GM12878 (cell line): ENCODE measurements around the gene NR6A1. TPM values are rescaled to one million over a fixed set of nuclear protein-coding genes. Genes with fewer than 3 reads are reported as not detected.

Experiments
- ATAC-seq: fragments of 200-7000 bp; cut with Tn5 transposase; 3 replicates; pipeline ENCODE4 v1.9.1; 2020; ENCODE audit warnings: mild to moderate bottlenecking, moderate library complexity
- BruUV-seq: library from RNA; stranded (reverse); fragments of 400-500 nt; replicated peaks from 2 replicates; lab custom pipeline; 2021; lab: Mats Ljungman, UMichigan
- CTCF ChIA-PET: fragments of 300-600 bp; sonication (Branson Sonifier 250); formaldehyde crosslinking; extraction: SDS; loops from one replicate; lab custom pipeline; 2021; ENCODE audit warnings: inconsistent platforms; lab: Yijun Ruan, JAX
- POLR2A ChIA-PET: fragments of 350-600 bp; formaldehyde crosslinking; extraction: SDS; loops from one replicate; lab custom pipeline; 2021; ENCODE audit warnings: inconsistent platforms; lab: Charles Lee
- RAD21 ChIA-PET: fragments of 300-600 bp; sonication (Branson Sonifier 250); formaldehyde crosslinking; loops from one replicate; lab custom pipeline; 2023; ENCODE audit warnings: antibody characterized with exemption; ENCODE audit not compliant: unreplicated experiment; lab: Charles Lee
- SMC1A ChIA-PET: fragments of 300-600 bp; sonication (Branson Sonifier 250); formaldehyde crosslinking; loops from one replicate; lab custom pipeline; 2023; ENCODE audit not compliant: unreplicated experiment, uncharacterized antibody; lab: Charles Lee
- DNase-seq: peaks from one replicate; pipeline ENCODE4 v3.0.0-alpha.2; 2011; ENCODE audit warnings: low read depth, low spot score
- FAIRE-seq: peaks from 3 replicates; lab custom pipeline; 2011; peaks lifted over from hg19 to GRCh38; lab: Jason Lieb, UNC
- H2AFZ ChIP-seq: 2 replicates; pipeline ENCODE4 v1.6.0; 2011; ENCODE audit warnings: low read depth, low read length, control low read depth; ENCODE audit not compliant: control insufficient read depth
- H3K27ac ChIP-seq: 2 replicates; pipeline ENCODE4 v1.5.1; 2011; ENCODE audit warnings: control low read depth; ENCODE audit not compliant: control insufficient read depth, insufficient read depth
- H3K27me3 ChIP-seq, 2 experiments: replicated peaks in 1 of 2; 2 replicates each; pipeline versions ENCODE4 v1.6.0 to v1.6.1; 2011; ENCODE audit warnings: low read length in 1 of 2; ENCODE audit not compliant: control insufficient read depth in 2 of 2, insufficient read depth in 2 of 2
- H3K36me3 ChIP-seq, 2 experiments: 2 replicates each; pipeline ENCODE4 v1.5.1; 2011; ENCODE audit warnings: low read length in 1 of 2; ENCODE audit not compliant: control insufficient read depth in 2 of 2, insufficient read depth in 2 of 2
- H3K4me1 ChIP-seq: 2 replicates; pipeline ENCODE4 v1.6.1; 2011; ENCODE audit warnings: mild to moderate bottlenecking, low read length, moderate library complexity, mixed read lengths; ENCODE audit not compliant: control insufficient read depth, insufficient read depth
- H3K4me2 ChIP-seq: 2 replicates; pipeline ENCODE4 v1.6.0; 2011; ENCODE audit warnings: control low read depth; ENCODE audit not compliant: control insufficient read depth, insufficient read depth
- H3K4me3 ChIP-seq: fragments of 200-600 bp; sonication (generic); 2 replicates; pipeline ENCODE4 v1.5.1; 2016
- H3K79me2 ChIP-seq: 2 replicates; pipeline ENCODE4 v1.6.0; 2011; ENCODE audit warnings: low read length; ENCODE audit not compliant: control insufficient read depth, insufficient read depth
- H3K9ac ChIP-seq: 2 replicates; pipeline ENCODE4 v1.8.0; 2011; ENCODE audit warnings: low read length, control low read depth, mixed read lengths; ENCODE audit not compliant: control insufficient read depth, insufficient read depth
- H3K9me3 ChIP-seq: replicated peaks from 3 replicates; pipeline ENCODE4 v1.5.1; 2011; ENCODE audit warnings: mild to moderate bottlenecking, low read length; ENCODE audit not compliant: control insufficient read depth, insufficient read depth
- H4K20me1 ChIP-seq: 2 replicates; pipeline ENCODE4 v1.6.0; 2011; ENCODE audit not compliant: control insufficient read depth, insufficient read depth
- ATF7 ChIP-seq: fragments of 450-650 bp; IDR thresholded peaks from 2 replicates; pipeline ENCODE4 v1.6.1; 2016; ENCODE audit warnings: low read depth, mild to moderate bottlenecking
- BACH1 ChIP-seq: fragments of 450-650 bp; IDR thresholded peaks from 2 replicates; pipeline ENCODE4 v1.6.1; 2017; ENCODE audit warnings: mild to moderate bottlenecking, borderline replicate concordance
- BCL11A ChIP-seq: IDR thresholded peaks from 2 replicates; pipeline ENCODE4 v1.6.1; 2011; ENCODE audit warnings: low read depth, low read length
- BHLHE40 ChIP-seq, 2 experiments: fragments of 450-650 bp in 1 of 2; IDR thresholded peaks; 2 replicates each; pipeline ENCODE4 v1.6.1; 2011 to 2017; ENCODE audit warnings: low read depth in 2 of 2, borderline replicate concordance in 1 of 2, improper control_type of control experiment in 1 of 2, low read length in 1 of 2, mild to moderate bottlenecking in 1 of 2
- GATAD2B ChIP-seq: fragments of 450-650 bp; conservative IDR thresholded peaks from 2 replicates; pipeline ENCODE4 v1.6.1; 2017; ENCODE audit warnings: low read depth, mild to moderate bottlenecking, moderate library complexity
- IKZF2 ChIP-seq, 2 experiments: fragments of 450-650 bp; IDR thresholded peaks; 2 replicates each; pipeline ENCODE4 v1.6.1; 2017; ENCODE audit warnings: mild to moderate bottlenecking in 2 of 2, moderate library complexity in 2 of 2
- MTA2 ChIP-seq: fragments of 450-650 bp; IDR thresholded peaks from 2 replicates; pipeline ENCODE4 v1.6.1; 2016; ENCODE audit warnings: low read depth, mild to moderate bottlenecking, moderate library complexity
- PML ChIP-seq: IDR thresholded peaks from 2 replicates; pipeline ENCODE4 v1.6.1; 2012; ENCODE audit warnings: low read length, inconsistent platforms
- POLR2A ChIP-seq: IDR thresholded peaks from 2 replicates; pipeline ENCODE4 v1.6.1; 2011; ENCODE audit warnings: low read depth, mild to moderate bottlenecking, low read length
- POU2F2 ChIP-seq: IDR thresholded peaks from 3 replicates; pipeline ENCODE4 v1.6.1; 2011; ENCODE audit warnings: low read depth, mild to moderate bottlenecking, low read length, borderline replicate concordance
- SMARCA5 ChIP-seq: fragments of 450-650 bp; IDR thresholded peaks from 2 replicates; pipeline ENCODE4 v1.6.1; 2017; ENCODE audit warnings: mild to moderate bottlenecking
- TBL1XR1 ChIP-seq: IDR thresholded peaks from 2 replicates; pipeline ENCODE4 v1.6.1; 2012; ENCODE audit warnings: low read depth, low read length, improper control_type of control experiment
- YY1 ChIP-seq: IDR thresholded peaks from 2 replicates; pipeline ENCODE4 v1.6.1; 2011; ENCODE audit warnings: low read depth, mild to moderate bottlenecking, low read length
- ZBED1 ChIP-seq: IDR thresholded peaks from 2 replicates; pipeline ENCODE4 v1.6.1; 2016; ENCODE audit warnings: borderline replicate concordance
- ZNF384 ChIP-seq: IDR thresholded peaks from 2 replicates; pipeline ENCODE4 v1.6.1; 2012; ENCODE audit warnings: low read depth, mild to moderate bottlenecking, low read length, improper control_type of control experiment, borderline replicate concordance
- WGBS: methylation state at CpG from one replicate; pipeline ENCODE4 v1.1.6; 2016; ENCODE audit warnings: low lambda C conversion rate; ENCODE audit not compliant: insufficient replicate concordance, insufficient coverage; ENCODE audit errors: missing lambda C conversion rate; 5-methylcytosine and 5-hydroxymethylcytosine counted together
- in situ Hi-C: fragments of 300-500 bp; cut with MboI; formaldehyde crosslinking; loops from 9 replicates; pipeline ENCODE4 v1.14.3; 2018; ENCODE audit warnings: mixed read lengths
- intact Hi-C: fragments of 100-400 bp; cut with micrococcal nuclease; formaldehyde crosslinking; loops from one replicate; pipeline ENCODE4 v1.14.2; 2022; ENCODE audit not compliant: unreplicated experiment
- polyA plus RNA-seq, 11 experiments: library from polyadenylated mRNA; depleted of rRNA in 4 of 11; unstranded in 6 of 11; stranded (reverse) in 5 of 11; fragments of >200 nt; fragmentation: Nextera tagmentation in 4 of 11; fragmentation: Illumina TruSeq in 1 of 11; extraction: Ambion mirVana in 4 of 11; extraction: Trizol in 1 of 11; gene quantifications; 1 replicate in 1 of 11; 2 replicates in 10 of 11; pipeline versions ENCODE4 v1.2.1 to v1.2.3, GENCODE V29; 2011 to 2016; ENCODE audit warnings: inconsistent platforms in 2 of 11, missing spikeins in 2 of 11, low read depth in 1 of 11
- total RNA-seq, 4 experiments: library from RNA; depleted of rRNA in 3 of 4; stranded (reverse); fragments of >200 nt in 3 of 4; fragmentation: Illumina TruSeq in 1 of 4; extraction: Trizol in 1 of 4; gene quantifications; 2 replicates each; pipeline versions ENCODE4 v1.2.1 to v1.2.3, GENCODE V29; 2013 to 2021
- TF ChIP-seq, protein P1 (sequence below): IDR thresholded peaks from 2 replicates; pipeline ENCODE4 v1.6.1; 2011; ENCODE audit warnings: borderline replicate concordance, low read depth, mild to moderate bottlenecking, moderate library complexity, mixed read lengths, low read length; ENCODE audit not compliant: insufficient read depth; ENCODE audit errors: extremely low read length
- TF ChIP-seq, protein P2 (sequence below): fragments of 450-650 bp; IDR thresholded peaks from 2 replicates; pipeline ENCODE4 v1.6.1; 2017; ENCODE audit warnings: mild to moderate bottlenecking, moderate library complexity
- TF ChIP-seq, protein P3 (sequence below): fragments of 450-650 bp; conservative IDR thresholded peaks from 2 replicates; pipeline ENCODE4 v1.6.1; 2017; ENCODE audit warnings: mild to moderate bottlenecking, moderate library complexity

NR6A1 gene
- total and polyA plus RNA-seq, 10 of the 15 experiments (the other 5 are each of a cell fraction or from before 2014, with no cell fraction given) = 1.2 to 9.2 (median 4.6) TPM

DNA sequence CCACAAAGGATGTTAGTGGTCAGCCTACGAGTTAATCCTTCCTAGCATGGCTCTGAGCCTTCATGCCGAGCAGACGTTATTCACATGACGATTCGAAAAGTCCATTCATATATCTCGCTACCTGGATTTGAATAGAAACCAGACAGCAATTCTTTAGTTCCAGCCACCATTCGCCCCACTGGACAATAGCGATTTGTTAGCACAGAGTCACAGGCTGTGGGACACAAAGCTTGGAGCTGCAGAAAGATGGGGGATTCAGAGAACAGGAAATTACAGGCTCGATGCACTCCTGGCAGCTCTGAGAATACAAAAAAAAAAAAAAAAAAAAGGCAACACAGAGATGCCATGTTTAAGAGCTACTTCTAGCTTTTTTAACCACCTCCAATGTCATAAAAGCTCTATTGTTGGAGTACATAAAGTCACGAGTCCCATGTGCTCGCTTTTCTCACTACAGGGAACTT lies 110.7 kb downstream of the NR6A1 start:
- peak overlapping the region; percentile 84 for H3K9ac ChIP-seq
- 69% methylated on average over 11 of the region's 11 CpGs for WGBS
- peak; percentile 60 for DNase-seq
- TF ChIP-seq PML = no peak
- peak; percentile 25 to 26; a peak in 1 of 4 replicates for TF ChIP-seq BHLHE40 (IDR thresholded peaks at IDR 0.05; ENCODE audit: borderline replicate concordance in 1 of 2, low read depth in 2 of 2, low read length in 1 of 2)
- TF ChIP-seq, protein P1, sequence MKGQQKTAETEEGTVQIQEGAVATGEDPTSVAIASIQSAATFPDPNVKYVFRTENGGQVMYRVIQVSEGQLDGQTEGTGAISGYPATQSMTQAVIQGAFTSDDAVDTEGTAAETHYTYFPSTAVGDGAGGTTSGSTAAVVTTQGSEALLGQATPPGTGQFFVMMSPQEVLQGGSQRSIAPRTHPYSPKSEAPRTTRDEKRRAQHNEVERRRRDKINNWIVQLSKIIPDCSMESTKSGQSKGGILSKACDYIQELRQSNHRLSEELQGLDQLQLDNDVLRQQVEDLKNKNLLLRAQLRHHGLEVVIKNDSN = no peak
- peak; percentile 33; the same call in 1 of the 2 replicates for TF ChIP-seq POLR2A
- TF ChIP-seq ZBED1 = no peak
- TF ChIP-seq ATF7 = no peak; the same call in 1 of the 2 replicates
- 0 out of 2 replicates have a peak, but pooled peaks have one; percentile 8 for TF ChIP-seq BCL11A
- TF ChIP-seq MTA2 = peak; percentile 17; the same call in 1 of the 2 replicates
- TF ChIP-seq IKZF2 (IDR thresholded peaks at IDR 0.05) = peak in 1 of 2 experiments; percentile 53; a peak in 2 of 4 replicates
- TF ChIP-seq TBL1XR1 = 0 out of 2 replicates have a peak, but pooled peaks have one; percentile 26
- peak; percentile 73; the same call in 1 of the 2 replicates for TF ChIP-seq YY1
- TF ChIP-seq, protein P2, sequence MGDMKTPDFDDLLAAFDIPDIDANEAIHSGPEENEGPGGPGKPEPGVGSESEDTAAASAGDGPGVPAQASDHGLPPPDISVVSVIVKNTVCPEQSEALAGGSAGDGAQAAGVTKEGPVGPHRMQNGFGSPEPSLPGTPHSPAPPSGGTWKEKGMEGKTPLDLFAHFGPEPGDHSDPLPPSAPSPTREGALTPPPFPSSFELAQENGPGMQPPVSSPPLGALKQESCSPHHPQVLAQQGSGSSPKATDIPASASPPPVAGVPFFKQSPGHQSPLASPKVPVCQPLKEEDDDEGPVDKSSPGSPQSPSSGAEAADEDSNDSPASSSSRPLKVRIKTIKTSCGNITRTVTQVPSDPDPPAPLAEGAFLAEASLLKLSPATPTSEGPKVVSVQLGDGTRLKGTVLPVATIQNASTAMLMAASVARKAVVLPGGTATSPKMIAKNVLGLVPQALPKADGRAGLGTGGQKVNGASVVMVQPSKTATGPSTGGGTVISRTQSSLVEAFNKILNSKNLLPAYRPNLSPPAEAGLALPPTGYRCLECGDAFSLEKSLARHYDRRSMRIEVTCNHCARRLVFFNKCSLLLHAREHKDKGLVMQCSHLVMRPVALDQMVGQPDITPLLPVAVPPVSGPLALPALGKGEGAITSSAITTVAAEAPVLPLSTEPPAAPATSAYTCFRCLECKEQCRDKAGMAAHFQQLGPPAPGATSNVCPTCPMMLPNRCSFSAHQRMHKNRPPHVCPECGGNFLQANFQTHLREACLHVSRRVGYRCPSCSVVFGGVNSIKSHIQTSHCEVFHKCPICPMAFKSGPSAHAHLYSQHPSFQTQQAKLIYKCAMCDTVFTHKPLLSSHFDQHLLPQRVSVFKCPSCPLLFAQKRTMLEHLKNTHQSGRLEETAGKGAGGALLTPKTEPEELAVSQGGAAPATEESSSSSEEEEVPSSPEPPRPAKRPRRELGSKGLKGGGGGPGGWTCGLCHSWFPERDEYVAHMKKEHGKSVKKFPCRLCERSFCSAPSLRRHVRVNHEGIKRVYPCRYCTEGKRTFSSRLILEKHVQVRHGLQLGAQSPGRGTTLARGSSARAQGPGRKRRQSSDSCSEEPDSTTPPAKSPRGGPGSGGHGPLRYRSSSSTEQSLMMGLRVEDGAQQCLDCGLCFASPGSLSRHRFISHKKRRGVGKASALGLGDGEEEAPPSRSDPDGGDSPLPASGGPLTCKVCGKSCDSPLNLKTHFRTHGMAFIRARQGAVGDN = peak; percentile 62; the same call in 1 of the 2 replicates
- TF ChIP-seq, protein P3, sequence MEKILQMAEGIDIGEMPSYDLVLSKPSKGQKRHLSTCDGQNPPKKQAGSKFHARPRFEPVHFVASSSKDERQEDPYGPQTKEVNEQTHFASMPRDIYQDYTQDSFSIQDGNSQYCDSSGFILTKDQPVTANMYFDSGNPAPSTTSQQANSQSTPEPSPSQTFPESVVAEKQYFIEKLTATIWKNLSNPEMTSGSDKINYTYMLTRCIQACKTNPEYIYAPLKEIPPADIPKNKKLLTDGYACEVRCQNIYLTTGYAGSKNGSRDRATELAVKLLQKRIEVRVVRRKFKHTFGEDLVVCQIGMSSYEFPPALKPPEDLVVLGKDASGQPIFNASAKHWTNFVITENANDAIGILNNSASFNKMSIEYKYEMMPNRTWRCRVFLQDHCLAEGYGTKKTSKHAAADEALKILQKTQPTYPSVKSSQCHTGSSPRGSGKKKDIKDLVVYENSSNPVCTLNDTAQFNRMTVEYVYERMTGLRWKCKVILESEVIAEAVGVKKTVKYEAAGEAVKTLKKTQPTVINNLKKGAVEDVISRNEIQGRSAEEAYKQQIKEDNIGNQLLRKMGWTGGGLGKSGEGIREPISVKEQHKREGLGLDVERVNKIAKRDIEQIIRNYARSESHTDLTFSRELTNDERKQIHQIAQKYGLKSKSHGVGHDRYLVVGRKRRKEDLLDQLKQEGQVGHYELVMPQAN = peak; percentile 17
- TF ChIP-seq BACH1 = 0 out of 2 replicates have a peak, but pooled peaks have one; percentile 28
- TF ChIP-seq GATAD2B = no peak
- peak; percentile 89 for TF ChIP-seq ZNF384
- no peak for TF ChIP-seq SMARCA5
- TF ChIP-seq POU2F2 = 0 out of 3 replicates have a peak, but pooled peaks have one; percentile 38

More for the DNA sequence above, 110.7 kb downstream of the NR6A1 start:
- ChIA-PET CTCF (interaction anchor here (0.8 to 7.0 kb wide), 18 partner anchors 10 to 234 kb away, joined by 3 to 95 read pairs (median 6); no protein-coding TSS in a partner anchor), RAD21 (interaction anchor here (0.9 to 7.1 kb wide), 16 partner anchors 9 to 1321 kb away, joined by 3 to 172 read pairs (median 4); partner anchors contain the start of genes HSPA5 and NR6A1), SMC1A (interaction anchor here (0.7 to 7.1 kb wide), 26 partner anchors 10 to 528 kb away, joined by 3 to 160 read pairs (median 5); partner anchors contain the start of genes ARPC5L, NR6A1, RPL35 and WDR38), POLR2A (interaction anchor here (0.6 to 6.8 kb wide), 14 partner anchors 14 to 703 kb away, joined by 3 to 146 read pairs (median 5); no protein-coding TSS in a partner anchor)
- peak overlapping the region; percentile 96 for H3K27ac ChIP-seq
- no peaks in the 10 kb centered on the region for H4K20me1 ChIP-seq
- peak overlapping the region; percentile 2 for H2AFZ ChIP-seq
- H3K4me1 ChIP-seq = 0 out of 2 replicates have a peak, but pooled peaks cover 3% of the 10 kb centered on the region
- BruUV-seq = no TSS peak
- ATAC-seq (peak; percentile 21), FAIRE-seq (peak; percentile 95)
- H3K79me2 ChIP-seq = peaks cover 69% of the 10 kb centered on the region
- in situ Hi-C loops (no loop called here), intact Hi-C loops (no loop called here)
- H3K27me3 ChIP-seq = no peaks in the 10 kb centered on the region
- H3K9me3 ChIP-seq = no peaks in the 10 kb centered on the region; the same call in 2 of the 3 replicates
- peak overlapping the region; percentile 75 for H3K4me2 ChIP-seq
- H3K36me3 ChIP-seq = no peaks in the 10 kb centered on the region
- peak overlapping the region; percentile 75 for H3K4me3 ChIP-seq
